Breast epithelium (tissue), 3 donors: Measurements from ENCODE around the gene ZFR2.

ENCODE experiments used
- POLR2A ChIP-seq: fragments of 450-650 bp; IDR thresholded peaks from one replicate; pipeline ENCODE4 v1.6.1; 2016; ENCODE audit warnings: antibody characterized with exemption, mild to moderate bottlenecking, moderate library complexity
- POLR2AphosphoS5 ChIP-seq, 3 donors: sonication (generic); formaldehyde crosslinking; IDR thresholded peaks; one replicate each; pipeline ENCODE4 v1.6.1; 2017; ENCODE audit warnings: antibody characterized with exemption in 3 of 3
- TF ChIP-seq, protein P1 (sequence below), 3 donors: fragments of 450-650 bp; IDR thresholded peaks; one replicate each; pipeline ENCODE4 v1.5.1; 2016 to 2017; ENCODE audit warnings: antibody characterized with exemption in 3 of 3, mild to moderate bottlenecking in 3 of 3, moderate library complexity in 3 of 3

DNA sequence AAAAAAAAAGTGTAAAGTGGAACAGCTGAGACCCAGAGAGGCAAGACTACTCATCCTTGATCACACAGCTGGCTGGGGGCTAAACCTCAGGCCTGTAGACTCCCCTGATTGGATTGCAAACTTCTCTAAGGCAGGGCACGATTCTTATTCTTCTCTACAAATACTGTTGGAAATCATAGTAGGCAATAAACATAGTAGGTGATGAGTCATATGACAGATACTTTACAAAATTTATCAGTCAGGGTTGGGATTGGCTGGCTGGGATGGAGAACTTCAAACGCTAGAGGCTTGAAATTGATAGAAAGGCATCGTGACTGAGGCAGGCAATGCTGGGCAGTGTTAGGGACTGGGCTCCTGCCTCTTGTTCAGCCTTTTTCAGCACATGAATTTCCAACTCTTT, 76.7 kb downstream of the ZFR2 start:
- TF ChIP-seq, protein P1, sequence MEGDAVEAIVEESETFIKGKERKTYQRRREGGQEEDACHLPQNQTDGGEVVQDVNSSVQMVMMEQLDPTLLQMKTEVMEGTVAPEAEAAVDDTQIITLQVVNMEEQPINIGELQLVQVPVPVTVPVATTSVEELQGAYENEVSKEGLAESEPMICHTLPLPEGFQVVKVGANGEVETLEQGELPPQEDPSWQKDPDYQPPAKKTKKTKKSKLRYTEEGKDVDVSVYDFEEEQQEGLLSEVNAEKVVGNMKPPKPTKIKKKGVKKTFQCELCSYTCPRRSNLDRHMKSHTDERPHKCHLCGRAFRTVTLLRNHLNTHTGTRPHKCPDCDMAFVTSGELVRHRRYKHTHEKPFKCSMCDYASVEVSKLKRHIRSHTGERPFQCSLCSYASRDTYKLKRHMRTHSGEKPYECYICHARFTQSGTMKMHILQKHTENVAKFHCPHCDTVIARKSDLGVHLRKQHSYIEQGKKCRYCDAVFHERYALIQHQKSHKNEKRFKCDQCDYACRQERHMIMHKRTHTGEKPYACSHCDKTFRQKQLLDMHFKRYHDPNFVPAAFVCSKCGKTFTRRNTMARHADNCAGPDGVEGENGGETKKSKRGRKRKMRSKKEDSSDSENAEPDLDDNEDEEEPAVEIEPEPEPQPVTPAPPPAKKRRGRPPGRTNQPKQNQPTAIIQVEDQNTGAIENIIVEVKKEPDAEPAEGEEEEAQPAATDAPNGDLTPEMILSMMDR (IDR thresholded peaks at IDR 0.05): no peak
- TF ChIP-seq POLR2A (no peak), POLR2AphosphoS5 (IDR thresholded peaks at IDR 0.05) (no peak)
